ENCODE data around the gene PNCK.
"Not testable (repeated sequence)": the region's sequence is repeated elsewhere in the genome, so short reads cannot be mapped to it uniquely, and the experiment has no call there.

PNCK gene

GRCh38 chrX:153699784-153700371 is 26.3 kb upstream of the PNCK start:
- not testable (repeated sequence) for H3K4me3 ChIP-seq (ENCODE audit: low read depth in 1 of 5, low read length in 5 of 5); H3K27ac ChIP-seq (ENCODE audit: low read depth, low read length); H3K9me3 ChIP-seq (ENCODE audit: control insufficient read depth in 5 of 5, low read length in 5 of 5); H3K27me3 ChIP-seq (ENCODE audit: control insufficient read depth in 5 of 5, insufficient read depth in 4 of 5, low read length in 5 of 5); H3K9ac ChIP-seq (ENCODE audit: low read length in 5 of 5)
- peaks cover 0 to 74% (median 37%) of the 10 kb centered on the region in 5 donors for H3K36me3 ChIP-seq (ENCODE audit: control insufficient read depth in 5 of 5, insufficient read depth in 5 of 5, low read length in 5 of 5)
- H3K4me1 ChIP-seq (ENCODE audit: control insufficient read depth in 5 of 5, insufficient read depth in 5 of 5, low read length in 5 of 5) = peaks cover 0 to 18% (median 0%) of the 10 kb centered on the region in 5 donors

GRCh38 chrX:153699210-153699783 is 25.7 kb upstream of the PNCK start:
- not testable (repeated sequence) for H3K27ac ChIP-seq (ENCODE audit: low read depth, low read length); H3K27me3 ChIP-seq (ENCODE audit: control insufficient read depth in 5 of 5, insufficient read depth in 4 of 5, low read length in 5 of 5); H3K9ac ChIP-seq (ENCODE audit: low read length in 5 of 5); H3K9me3 ChIP-seq (ENCODE audit: control insufficient read depth in 5 of 5, low read length in 5 of 5); H3K4me3 ChIP-seq (ENCODE audit: low read depth in 1 of 5, low read length in 5 of 5)
- Histone ChIP-seq H3K36me3 (ENCODE audit: control insufficient read depth in 5 of 5, insufficient read depth in 5 of 5, low read length in 5 of 5) (peaks cover 0 to 70% (median 36%) of the 10 kb centered on the region in 5 donors), H3K4me1 (ENCODE audit: control insufficient read depth in 5 of 5, insufficient read depth in 5 of 5, low read length in 5 of 5) (peaks cover 0 to 18% (median 0%) of the 10 kb centered on the region in 5 donors)

GRCh38 chrX:153697924-153698865 is 24.6 kb upstream of the PNCK start:
- H3K36me3 ChIP-seq (ENCODE audit: control insufficient read depth in 5 of 5, insufficient read depth in 5 of 5, low read length in 5 of 5) = peaks cover 0 to 61% (median 30%) of the 10 kb centered on the region in 5 donors
- no peaks in the 10 kb centered on the region for H3K9me3 ChIP-seq (ENCODE audit: control insufficient read depth in 5 of 5, low read length in 5 of 5)
- H3K4me1 ChIP-seq (ENCODE audit: control insufficient read depth in 5 of 5, insufficient read depth in 5 of 5, low read length in 5 of 5) = peaks cover 0 to 17% (median 0%) of the 10 kb centered on the region in 5 donors
- H3K9ac ChIP-seq (ENCODE audit: low read length in 5 of 5) = no peak overlapping the region
- H3K27me3 ChIP-seq (ENCODE audit: control insufficient read depth in 5 of 5, insufficient read depth in 4 of 5, low read length in 5 of 5) = peaks cover 0 to 8% (median 0%) of the 10 kb centered on the region in 5 donors
- no peak overlapping the region for H3K4me3 ChIP-seq (ENCODE audit: low read depth in 1 of 5, low read length in 5 of 5)
- no peak overlapping the region for H3K27ac ChIP-seq (ENCODE audit: low read depth, low read length)

- H3K4me1 ChIP-seq (ENCODE audit: control insufficient read depth in 5 of 5, insufficient read depth in 5 of 5, low read length in 5 of 5) = peaks cover 0 to 13% (median 0%) of the 10 kb centered on the region in 5 donors
- H3K9ac ChIP-seq (ENCODE audit: low read length in 5 of 5); H3K9me3 ChIP-seq (ENCODE audit: control insufficient read depth in 5 of 5, low read length in 5 of 5); H3K27ac ChIP-seq (ENCODE audit: low read depth, low read length); H3K4me3 ChIP-seq (ENCODE audit: low read depth in 1 of 5, low read length in 5 of 5): not testable (repeated sequence)
- peaks cover 0 to 10% (median 0%) of the 10 kb centered on the region in 5 donors for H3K27me3 ChIP-seq (ENCODE audit: control insufficient read depth in 5 of 5, insufficient read depth in 4 of 5, low read length in 5 of 5)
- peaks cover 0 to 51% (median 22%) of the 10 kb centered on the region in 5 donors for H3K36me3 ChIP-seq (ENCODE audit: control insufficient read depth in 5 of 5, insufficient read depth in 5 of 5, low read length in 5 of 5)
Observed at GRCh38 chrX:153696986-153697722, 23.5 kb upstream of the PNCK start.

- H3K9ac ChIP-seq (ENCODE audit: low read length in 5 of 5); H3K9me3 ChIP-seq (ENCODE audit: control insufficient read depth in 5 of 5, low read length in 5 of 5); H3K27ac ChIP-seq (ENCODE audit: low read depth, low read length); H3K4me3 ChIP-seq (ENCODE audit: low read depth in 1 of 5, low read length in 5 of 5): not testable (repeated sequence)
- Histone ChIP-seq H3K27me3 (ENCODE audit: control insufficient read depth in 5 of 5, insufficient read depth in 4 of 5, low read length in 5 of 5) (peaks cover 0 to 12% (median 0%) of the 10 kb centered on the region in 5 donors), H3K4me1 (ENCODE audit: control insufficient read depth in 5 of 5, insufficient read depth in 5 of 5, low read length in 5 of 5) (peaks cover 0 to 15% (median 0%) of the 10 kb centered on the region in 5 donors), H3K36me3 (ENCODE audit: control insufficient read depth in 5 of 5, insufficient read depth in 5 of 5, low read length in 5 of 5) (peaks cover 0 to 44% (median 17%) of the 10 kb centered on the region in 5 donors)
Observed at GRCh38 chrX:153696538-153696937, 22.9 kb upstream of the PNCK start.

GRCh38 chrX:153696100-153696499 is 22.5 kb upstream of the PNCK start:
- H3K9ac ChIP-seq (ENCODE audit: low read length in 5 of 5) = no peak overlapping the region
- H3K4me1 ChIP-seq (ENCODE audit: control insufficient read depth in 5 of 5, insufficient read depth in 5 of 5, low read length in 5 of 5) = peaks cover 0 to 16% (median 0%) of the 10 kb centered on the region in 5 donors
- H3K27me3 ChIP-seq (ENCODE audit: control insufficient read depth in 5 of 5, insufficient read depth in 4 of 5, low read length in 5 of 5) = peaks cover 0 to 10% (median 0%) of the 10 kb centered on the region in 5 donors
- peaks cover 0 to 40% (median 12%) of the 10 kb centered on the region in 5 donors for H3K36me3 ChIP-seq (ENCODE audit: control insufficient read depth in 5 of 5, insufficient read depth in 5 of 5, low read length in 5 of 5)
- H3K9me3 ChIP-seq (ENCODE audit: control insufficient read depth in 5 of 5, low read length in 5 of 5) = no peaks in the 10 kb centered on the region
- H3K4me3 ChIP-seq (ENCODE audit: low read depth in 1 of 5, low read length in 5 of 5) = no peak overlapping the region
- no peak overlapping the region for H3K27ac ChIP-seq (ENCODE audit: low read depth, low read length)

- H3K27ac ChIP-seq (ENCODE audit: low read depth, low read length) = no peak overlapping the region
- no peak overlapping the region for H3K4me3 ChIP-seq (ENCODE audit: low read depth in 1 of 5, low read length in 5 of 5)
- H3K4me1 ChIP-seq (ENCODE audit: control insufficient read depth in 5 of 5, insufficient read depth in 5 of 5, low read length in 5 of 5) = peaks cover 0 to 19% (median 6%) of the 10 kb centered on the region in 5 donors
- H3K9me3 ChIP-seq (ENCODE audit: control insufficient read depth in 5 of 5, low read length in 5 of 5) = no peaks in the 10 kb centered on the region
- H3K27me3 ChIP-seq (ENCODE audit: control insufficient read depth in 5 of 5, insufficient read depth in 4 of 5, low read length in 5 of 5) = peaks cover 0 to 10% (median 3%) of the 10 kb centered on the region in 5 donors
- H3K36me3 ChIP-seq (ENCODE audit: control insufficient read depth in 5 of 5, insufficient read depth in 5 of 5, low read length in 5 of 5) = peaks cover 0 to 33% (median 6%) of the 10 kb centered on the region in 5 donors
- no peak overlapping the region for H3K9ac ChIP-seq (ENCODE audit: low read length in 5 of 5)
Observed at GRCh38 chrX:153694687-153695270, 21.2 kb upstream of the PNCK start.

- H3K4me3 ChIP-seq (ENCODE audit: low read depth in 1 of 5, low read length in 5 of 5); H3K27ac ChIP-seq (ENCODE audit: low read depth, low read length); H3K9ac ChIP-seq (ENCODE audit: low read length in 5 of 5); H3K9me3 ChIP-seq (ENCODE audit: control insufficient read depth in 5 of 5, low read length in 5 of 5); H3K27me3 ChIP-seq (ENCODE audit: control insufficient read depth in 5 of 5, insufficient read depth in 4 of 5, low read length in 5 of 5): not testable (repeated sequence)
- H3K4me1 ChIP-seq (ENCODE audit: control insufficient read depth in 5 of 5, insufficient read depth in 5 of 5, low read length in 5 of 5) = peaks cover 0 to 24% (median 8%) of the 10 kb centered on the region in 5 donors
- peaks cover 0 to 28% (median 6%) of the 10 kb centered on the region in 5 donors for H3K36me3 ChIP-seq (ENCODE audit: control insufficient read depth in 5 of 5, insufficient read depth in 5 of 5, low read length in 5 of 5)
Observed at GRCh38 chrX:153694256-153694655, 20.6 kb upstream of the PNCK start.
